Muscle of leg (tissue), 16 donors: ENCODE data around the gene ZSWIM6. TPM values are rescaled to one million over a fixed set of nuclear protein-coding genes. Genes with fewer than 3 reads are reported as not detected.

ENCODE experiments used
- DNase-seq: peaks from one replicate; pipeline ENCODE4 v3.0.0; 2013
- H3K27ac ChIP-seq: one replicate; pipeline ENCODE4 v1.5.1; 2013; ENCODE audit warnings: mild to moderate bottlenecking, low read length, control low read depth
- H3K27me3 ChIP-seq: one replicate; pipeline ENCODE4 v1.6.1; 2013; ENCODE audit warnings: low read length; ENCODE audit not compliant: control insufficient read depth, insufficient read depth
- H3K36me3 ChIP-seq: one replicate; pipeline ENCODE4 v1.6.1; 2013; ENCODE audit warnings: low read length; ENCODE audit not compliant: control insufficient read depth, insufficient read depth
- H3K4me1 ChIP-seq: one replicate; pipeline ENCODE4 v1.6.1; 2013; ENCODE audit warnings: low read length; ENCODE audit not compliant: control insufficient read depth, insufficient read depth
- H3K4me3 ChIP-seq: one replicate; pipeline ENCODE4 v1.5.1; 2013; ENCODE audit warnings: low read length, control low read depth
- H3K9me3 ChIP-seq: replicated peaks from 2 replicates; pipeline ENCODE4 v1.6.1; 2013; ENCODE audit warnings: low read depth, low read length; ENCODE audit not compliant: control insufficient read depth
- WGBS: methylation state at CpG from one replicate; pipeline ENCODE4 v1.1.5; 2013; ENCODE audit warnings: missing lambda C conversion rate; ENCODE audit not compliant: insufficient coverage; 5-methylcytosine and 5-hydroxymethylcytosine counted together
- long read RNA-seq, 11 donors: transcript quantifications; one replicate each; lab custom pipeline, GENCODE V29; 2026
- polyA plus RNA-seq, 8 donors: library from polyadenylated mRNA; unstranded; fragments of 120-200 nt; gene quantifications; one replicate each; pipeline versions ENCODE4 v1.2.1 to v1.2.3, GENCODE V29; 2013; ENCODE audit warnings: inconsistent platforms in 1 of 8, low replicate concordance in 1 of 8; ENCODE audit not compliant: insufficient read length in 8 of 8, insufficient read depth in 1 of 8
- total RNA-seq: library from RNA; stranded (reverse); fragments of 120-200 nt; gene quantifications from one replicate; pipeline ENCODE4 v1.2.4, GENCODE V29; 2013

Gene ZSWIM6
- total RNA-seq, result 4.3 TPM
- polyA plus RNA-seq, result 10 to 100 TPM in 1 of 8 donors, 1 to 10 TPM in 7; 6.8 to 10.2 (median 7.6) TPM
- long read RNA-seq, donor 1, result 0 reads
- long read RNA-seq, donor 2, result 0 reads
- long read RNA-seq, donor 3, partial matches to known transcripts, result 11 of 11 reads
- long read RNA-seq, donor 3, other reads (novel, unspliced or antisense), result 0 of 11 reads
- long read RNA-seq, donor 4, result 0 reads
- long read RNA-seq, donor 5, full-length matches to known transcripts, result 2 of 2 reads
- long read RNA-seq, donor 5, partial matches to known transcripts, result 0 of 2 reads
- long read RNA-seq, donor 5, other reads (novel, unspliced or antisense), result 0 of 2 reads
- long read RNA-seq, donor 6, result 0 reads
- long read RNA-seq, donor 7, result 0 reads
- long read RNA-seq, donor 8, result 0 reads
- long read RNA-seq, donor 9, result 0 reads
- long read RNA-seq, donor 10, partial matches to known transcripts, result 10 of 10 reads
- long read RNA-seq, donor 10, other reads (novel, unspliced or antisense), result 0 of 10 reads
- long read RNA-seq, donor 11, result 0 reads

GRCh38 chr5:61331407-61332357, at the start of gene ZSWIM6:
Gene ZSWIM6 (plus strand): TSS chr5:61332258. CDS start chr5:61332273, 15 bp downstream.
- H3K27me3 ChIP-seq, result no peaks in the 10 kb centered on the region
- H3K27ac ChIP-seq, result peak within 1 kb of the TSS; percentile 98
- H3K36me3 ChIP-seq, result no peaks in the 10 kb centered on the region
- peak within 1 kb of the TSS; percentile 85 for H3K4me3 ChIP-seq
- H3K4me1 ChIP-seq, result peaks cover 21% of the 10 kb centered on the region
- WGBS, result 0% methylated on average over 57 of the region's 91 CpGs
- peak; percentile 99 for DNase-seq
- H3K9me3 ChIP-seq, result no peaks in the 10 kb centered on the region

- Histone ChIP-seq H3K9me3 (no peaks in the 10 kb centered on the region), H3K27me3 (no peaks in the 10 kb centered on the region), H3K4me1 (no peaks in the 10 kb centered on the region), H3K27ac (no peak overlapping the region), H3K36me3 (no peaks in the 10 kb centered on the region), H3K4me3 (no peak overlapping the region)
- WGBS, result 100% methylated on average over 2 of the region's 3 CpGs
- DNase-seq, result no peak
Measured at GRCh38 chr5:61283471-61283870, 48.6 kb upstream of the ZSWIM6 start.

GRCh38 chr5:61285531-61285930, 46.5 kb upstream of the ZSWIM6 start:
- H3K27me3 ChIP-seq, result no peaks in the 10 kb centered on the region

GRCh38 chr5:61286446-61287132, 45.5 kb upstream of the ZSWIM6 start:
- Histone ChIP-seq H3K27me3 (no peaks in the 10 kb centered on the region), H3K4me1 (no peaks in the 10 kb centered on the region), H3K9me3 (no peaks in the 10 kb centered on the region), H3K4me3 (no peak overlapping the region), H3K27ac (no peak overlapping the region), H3K36me3 (no peaks in the 10 kb centered on the region)
- WGBS, result 50% methylated on average over 2 of the region's 5 CpGs
- DNase-seq, result no peak

More at GRCh38 chr5:61285531-61285930, 46.5 kb upstream of the ZSWIM6 start:
- DNase-seq, result no peak
- H3K4me1 ChIP-seq, result no peaks in the 10 kb centered on the region
- H3K36me3 ChIP-seq, result no peaks in the 10 kb centered on the region
- H3K4me3 ChIP-seq, result no peak overlapping the region
- H3K9me3 ChIP-seq, result no peaks in the 10 kb centered on the region
- no peak overlapping the region for H3K27ac ChIP-seq

GRCh38 chr5:61287474-61287873, 44.6 kb upstream of the ZSWIM6 start:
- Histone ChIP-seq H3K4me3 (no peak overlapping the region), H3K27ac (no peak overlapping the region), H3K36me3 (no peaks in the 10 kb centered on the region), H3K27me3 (no peaks in the 10 kb centered on the region), H3K9me3 (no peaks in the 10 kb centered on the region), H3K4me1 (no peaks in the 10 kb centered on the region)
- 80% methylated on average over 1 of the region's 3 CpGs for WGBS
- DNase-seq, result no peak

GRCh38 chr5:61289241-61289640, 42.8 kb upstream of the ZSWIM6 start:
- peaks cover under 1% of the 10 kb centered on the region for H3K27me3 ChIP-seq
- H3K9me3 ChIP-seq, result no peaks in the 10 kb centered on the region
- DNase-seq, result no peak
- H3K27ac ChIP-seq, result no peak overlapping the region
- no peaks in the 10 kb centered on the region for H3K36me3 ChIP-seq
- no peak overlapping the region for H3K4me3 ChIP-seq
- no CpG with 5 or more reads among the region's 2 CpGs for WGBS
- H3K4me1 ChIP-seq, result peaks cover 2% of the 10 kb centered on the region

- 73% methylated on average over 2 of the region's 7 CpGs for WGBS
- H3K27ac ChIP-seq, result no peak overlapping the region
Measured at GRCh38 chr5:61289669-61290306, 42.3 kb upstream of the ZSWIM6 start.

GRCh38 chr5:61290791-61291210, 41.3 kb upstream of the ZSWIM6 start:
- peaks cover 2% of the 10 kb centered on the region for H3K4me1 ChIP-seq
- no peak overlapping the region for H3K4me3 ChIP-seq
- 84% methylated on average over 2 of the region's 4 CpGs for WGBS
- H3K36me3 ChIP-seq, result no peaks in the 10 kb centered on the region
- no peak for DNase-seq
- no peak overlapping the region for H3K27ac ChIP-seq
- no peaks in the 10 kb centered on the region for H3K9me3 ChIP-seq
- H3K27me3 ChIP-seq, result peaks cover 2% of the 10 kb centered on the region

More at GRCh38 chr5:61289669-61290306, 42.3 kb upstream of the ZSWIM6 start:
- Histone ChIP-seq H3K27me3 (peaks cover 2% of the 10 kb centered on the region), H3K4me1 (peaks cover 2% of the 10 kb centered on the region), H3K4me3 (no peak overlapping the region), H3K36me3 (no peaks in the 10 kb centered on the region), H3K9me3 (no peaks in the 10 kb centered on the region)
- DNase-seq, result no peak

- Histone ChIP-seq H3K27ac (no peak overlapping the region), H3K4me3 (no peak overlapping the region), H3K27me3 (peaks cover 2% of the 10 kb centered on the region), H3K4me1 (peaks cover 2% of the 10 kb centered on the region), H3K36me3 (no peaks in the 10 kb centered on the region), H3K9me3 (no peaks in the 10 kb centered on the region)
- DNase-seq, result no peak
- WGBS, result 60% methylated on average over 3 of the region's 7 CpGs
Measured at GRCh38 chr5:61292062-61292657, 39.9 kb upstream of the ZSWIM6 start.
